ENCODE measurements around the gene NAA50.

NAA50 gene

DNA sequence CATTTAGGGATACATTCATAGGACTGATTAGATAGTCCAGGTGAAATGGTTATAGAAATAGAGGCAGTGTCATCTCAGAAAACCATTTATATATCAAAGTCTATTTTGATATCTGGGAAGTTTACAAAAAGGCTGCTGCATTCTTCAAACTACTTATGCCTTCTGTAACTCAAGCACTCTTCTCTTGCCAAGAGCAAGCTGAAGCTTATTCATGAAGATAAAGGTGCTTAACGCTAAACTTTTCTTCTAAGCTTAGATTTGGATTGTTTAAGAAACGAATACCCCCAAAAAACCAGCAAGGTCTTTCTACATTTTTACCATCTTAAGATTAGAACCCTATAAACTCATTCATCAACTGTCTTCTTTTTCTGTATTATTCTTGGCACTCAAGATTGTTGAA lies 26.3 kb downstream of the NAA50 start:
- TF ChIP-seq, protein P1, sequence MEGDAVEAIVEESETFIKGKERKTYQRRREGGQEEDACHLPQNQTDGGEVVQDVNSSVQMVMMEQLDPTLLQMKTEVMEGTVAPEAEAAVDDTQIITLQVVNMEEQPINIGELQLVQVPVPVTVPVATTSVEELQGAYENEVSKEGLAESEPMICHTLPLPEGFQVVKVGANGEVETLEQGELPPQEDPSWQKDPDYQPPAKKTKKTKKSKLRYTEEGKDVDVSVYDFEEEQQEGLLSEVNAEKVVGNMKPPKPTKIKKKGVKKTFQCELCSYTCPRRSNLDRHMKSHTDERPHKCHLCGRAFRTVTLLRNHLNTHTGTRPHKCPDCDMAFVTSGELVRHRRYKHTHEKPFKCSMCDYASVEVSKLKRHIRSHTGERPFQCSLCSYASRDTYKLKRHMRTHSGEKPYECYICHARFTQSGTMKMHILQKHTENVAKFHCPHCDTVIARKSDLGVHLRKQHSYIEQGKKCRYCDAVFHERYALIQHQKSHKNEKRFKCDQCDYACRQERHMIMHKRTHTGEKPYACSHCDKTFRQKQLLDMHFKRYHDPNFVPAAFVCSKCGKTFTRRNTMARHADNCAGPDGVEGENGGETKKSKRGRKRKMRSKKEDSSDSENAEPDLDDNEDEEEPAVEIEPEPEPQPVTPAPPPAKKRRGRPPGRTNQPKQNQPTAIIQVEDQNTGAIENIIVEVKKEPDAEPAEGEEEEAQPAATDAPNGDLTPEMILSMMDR (IDR thresholded peaks at IDR 0.05; ENCODE audit: low read depth, low read length) = no peak
- no peak for DNase-seq (ENCODE audit: extremely low read depth, low read depth)

DNA sequence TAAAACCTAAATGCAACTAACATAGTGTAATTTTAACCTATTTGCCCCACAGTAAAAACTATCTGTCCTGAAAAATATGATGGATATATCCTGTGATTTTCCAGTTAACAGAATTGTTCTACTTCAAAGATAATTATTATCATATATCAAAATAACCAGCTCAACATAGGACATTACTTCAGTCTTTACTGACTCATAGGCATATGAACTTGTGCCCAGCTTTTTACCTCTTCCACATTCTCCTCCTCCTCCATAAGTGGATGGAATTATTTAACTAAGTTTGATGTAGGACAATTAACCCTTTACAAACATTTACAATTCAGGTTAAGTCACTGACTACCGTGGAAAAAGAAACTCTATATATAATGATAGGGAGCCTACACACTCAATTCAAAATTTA lies 26.8 kb downstream of the NAA50 start:
- DNase-seq (ENCODE audit: extremely low read depth, low read depth) = no peak
- TF ChIP-seq, protein P1 (IDR thresholded peaks at IDR 0.05; ENCODE audit: low read depth, low read length) = no peak

DNA sequence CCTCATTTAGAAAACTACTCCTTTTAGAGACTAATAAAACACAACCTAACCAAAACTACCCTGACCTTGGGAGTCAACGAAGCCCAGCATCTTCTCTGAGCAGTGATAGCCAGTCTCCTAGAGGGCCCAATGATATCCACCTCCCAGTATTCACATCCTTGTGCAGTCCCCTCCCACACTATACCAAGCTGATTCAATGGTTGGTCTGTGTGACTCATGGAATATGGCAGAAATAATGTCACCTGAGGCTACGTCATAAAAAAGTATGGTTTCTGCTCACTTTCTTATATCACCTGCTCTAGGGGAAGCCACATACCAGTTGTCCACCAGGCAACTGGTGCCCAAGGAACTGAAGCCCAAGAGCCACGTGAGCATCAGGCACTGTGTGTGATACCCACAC lies 28.2 kb downstream of the NAA50 start:
- no peak for DNase-seq (ENCODE audit: extremely low read depth, low read depth)
- TF ChIP-seq, protein P1 (IDR thresholded peaks at IDR 0.05; ENCODE audit: low read depth, low read length) = no peak

DNA sequence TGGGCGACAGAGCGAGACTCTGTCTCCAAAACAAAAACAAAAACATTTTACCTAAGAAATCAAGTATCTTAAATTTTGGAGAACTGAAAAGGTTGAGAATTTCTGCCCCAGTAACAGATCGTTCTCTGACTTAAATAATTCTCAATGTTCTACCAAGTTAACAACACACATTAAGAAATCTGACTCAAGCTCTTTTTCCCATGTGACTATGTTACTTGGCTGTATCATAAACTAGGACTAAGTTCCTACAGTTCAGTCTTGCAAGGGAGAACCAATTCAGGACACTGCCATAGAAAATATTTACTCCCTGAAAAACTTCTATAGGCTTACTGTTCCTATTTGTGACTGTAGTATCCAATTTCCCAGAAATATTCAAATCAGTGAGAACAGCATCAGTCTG lies 28.7 kb downstream of the NAA50 start:
- TF ChIP-seq, protein P1 (IDR thresholded peaks at IDR 0.05; ENCODE audit: low read depth, low read length) = no peak
- no peak for DNase-seq (ENCODE audit: extremely low read depth, low read depth)

DNA sequence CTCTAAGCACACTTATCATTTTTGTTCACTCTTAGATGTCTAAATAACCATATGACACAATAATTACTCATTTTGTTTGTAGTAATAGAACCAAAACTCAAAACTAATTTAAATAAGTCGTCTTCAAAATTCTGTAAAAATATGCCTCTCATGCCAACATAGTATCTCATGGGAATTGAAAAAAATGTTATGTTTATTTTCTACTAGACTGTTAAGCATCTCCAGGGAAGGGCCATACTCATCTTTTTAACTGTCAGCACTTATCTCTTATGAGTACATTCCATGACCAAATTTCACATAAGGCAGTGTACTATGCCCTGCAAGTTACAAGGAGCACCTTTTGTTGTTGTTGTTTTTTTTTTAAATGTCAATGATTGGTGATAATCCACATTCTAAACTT lies 31.3 kb downstream of the NAA50 start:
- TF ChIP-seq, protein P1 (IDR thresholded peaks at IDR 0.05; ENCODE audit: low read depth, low read length) = no peak
- no peak for DNase-seq (ENCODE audit: extremely low read depth, low read depth)

DNA sequence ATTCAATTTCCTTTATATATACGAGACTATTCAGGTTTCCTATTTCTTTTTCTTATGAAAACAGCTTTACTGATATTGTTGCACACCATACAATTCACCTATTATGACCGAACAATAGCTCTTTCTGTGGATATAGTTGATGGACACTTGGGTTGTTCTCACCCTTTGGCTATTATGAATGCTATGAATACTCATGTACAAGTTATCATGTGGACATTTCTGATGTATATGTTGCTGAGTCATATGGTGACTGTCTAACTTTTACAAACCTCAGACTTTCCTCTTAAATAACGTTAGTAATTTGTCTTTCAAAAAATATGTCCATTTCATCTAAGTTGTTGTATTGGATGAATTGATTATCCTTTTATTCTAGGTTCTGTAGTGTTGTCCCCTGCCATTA lies 33.9 kb downstream of the NAA50 start:
- TF ChIP-seq, protein P1 (IDR thresholded peaks at IDR 0.05; ENCODE audit: low read depth, low read length) = no peak
- no peak for DNase-seq (ENCODE audit: extremely low read depth, low read depth)

DNA sequence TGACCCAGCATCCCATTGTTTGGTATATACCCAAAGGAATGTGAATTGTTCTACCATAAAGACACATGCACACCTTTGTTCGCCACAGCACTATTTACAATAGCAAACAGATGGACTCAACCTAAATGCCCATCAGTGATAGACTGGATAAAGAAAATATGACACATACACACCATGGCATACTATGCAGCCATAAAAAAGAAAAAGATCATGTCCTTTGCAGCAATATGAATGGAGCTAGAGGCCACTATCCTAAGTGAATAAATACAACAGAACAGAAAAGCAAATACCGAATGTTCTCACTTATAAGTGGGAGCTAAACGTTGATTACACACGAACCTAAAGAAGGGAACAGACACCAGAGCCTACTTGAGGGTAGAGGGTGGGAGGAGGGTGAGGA lies 38.2 kb downstream of the NAA50 start:
- TF ChIP-seq, protein P1 (IDR thresholded peaks at IDR 0.05; ENCODE audit: low read depth, low read length) = no peak
- DNase-seq (ENCODE audit: extremely low read depth, low read depth) = no peak
